ENCODE data around the gene CYP4F3.

Gene CYP4F3

GRCh38 chr19:15641901-15642491, 1.3 kb downstream of the CYP4F3 start:
- TF ChIP-seq EZH2 (IDR thresholded peaks at IDR 0.05; ENCODE audit: borderline replicate concordance, low read length): no peak
- TF ChIP-seq CTCF (IDR thresholded peaks at IDR 0.05; ENCODE audit: low read length): no peak
- Histone ChIP-seq H3K9me3 (ENCODE audit: low read length) (no peaks in the 10 kb centered on the region), H3K79me2 (ENCODE audit: insufficient read depth, low read length) (no peaks in the 10 kb centered on the region), H3K4me3 (ENCODE audit: low read depth, low read length, poor library complexity, severe bottlenecking) (no peak overlapping the region), H3K9me2 (ENCODE audit: low read depth, low read length) (no peaks in the 10 kb centered on the region), H3K27ac (ENCODE audit: low read depth, low read length, poor library complexity, severe bottlenecking) (no peak overlapping the region), H3K4me2 (ENCODE audit: low read length) (no peak overlapping the region), H4K20me1 (ENCODE audit: insufficient read depth, low read length) (no peaks in the 10 kb centered on the region), H2AFZ (ENCODE audit: low read length) (no peak overlapping the region), H3F3A (ENCODE audit: insufficient read depth, low read length) (no peaks in the 10 kb centered on the region), H3K27me3 (ENCODE audit: insufficient read depth, low read length) (no peaks in the 10 kb centered on the region), H3K36me3 (ENCODE audit: insufficient read depth, low read length) (no peaks in the 10 kb centered on the region), H3K9ac (ENCODE audit: low read length) (no peak overlapping the region), H3K4me1 (ENCODE audit: insufficient read depth, low read length, severe bottlenecking) (no peaks in the 10 kb centered on the region)

- H3K9me3 ChIP-seq (ENCODE audit: low read length): no peaks in the 10 kb centered on the region
- H3K27me3 ChIP-seq (ENCODE audit: insufficient read depth, low read length): no peaks in the 10 kb centered on the region
- H3K4me2 ChIP-seq (ENCODE audit: low read length): no peak overlapping the region
- TF ChIP-seq CTCF (IDR thresholded peaks at IDR 0.05; ENCODE audit: low read length): no peak
- TF ChIP-seq EZH2 (IDR thresholded peaks at IDR 0.05; ENCODE audit: borderline replicate concordance, low read length): no peak
- H3K27ac ChIP-seq (ENCODE audit: low read depth, low read length, poor library complexity, severe bottlenecking): no peak overlapping the region
- H3K4me1 ChIP-seq (ENCODE audit: insufficient read depth, low read length, severe bottlenecking): no peaks in the 10 kb centered on the region
- no peaks in the 10 kb centered on the region for H3K9me2 ChIP-seq (ENCODE audit: low read depth, low read length)
- no peak overlapping the region for H3K9ac ChIP-seq (ENCODE audit: low read length)
- no peak overlapping the region for H3K4me3 ChIP-seq (ENCODE audit: low read depth, low read length, poor library complexity, severe bottlenecking)
- H3K79me2 ChIP-seq (ENCODE audit: insufficient read depth, low read length): no peaks in the 10 kb centered on the region
- no peaks in the 10 kb centered on the region for H3K36me3 ChIP-seq (ENCODE audit: insufficient read depth, low read length)
- no peaks in the 10 kb centered on the region for H3F3A ChIP-seq (ENCODE audit: insufficient read depth, low read length)
- no peaks in the 10 kb centered on the region for H4K20me1 ChIP-seq (ENCODE audit: insufficient read depth, low read length)
- no peak overlapping the region for H2AFZ ChIP-seq (ENCODE audit: low read length)
These were observed 2.1 kb downstream of the CYP4F3 start for GRCh38 chr19:15642807-15643206.

- no peaks in the 10 kb centered on the region for H3K9me2 ChIP-seq (ENCODE audit: low read depth, low read length)
- H3K27ac ChIP-seq (ENCODE audit: low read depth, low read length, poor library complexity, severe bottlenecking): no peak overlapping the region
- no peaks in the 10 kb centered on the region for H4K20me1 ChIP-seq (ENCODE audit: insufficient read depth, low read length)
- H2AFZ ChIP-seq (ENCODE audit: low read length): no peak overlapping the region
- H3K4me1 ChIP-seq (ENCODE audit: insufficient read depth, low read length, severe bottlenecking): no peaks in the 10 kb centered on the region
- H3K9me3 ChIP-seq (ENCODE audit: low read length): no peaks in the 10 kb centered on the region
- H3K9ac ChIP-seq (ENCODE audit: low read length): no peak overlapping the region
- no peaks in the 10 kb centered on the region for H3K36me3 ChIP-seq (ENCODE audit: insufficient read depth, low read length)
- H3K4me3 ChIP-seq (ENCODE audit: low read depth, low read length, poor library complexity, severe bottlenecking): no peak overlapping the region
- H3K27me3 ChIP-seq (ENCODE audit: insufficient read depth, low read length): no peaks in the 10 kb centered on the region
- no peaks in the 10 kb centered on the region for H3F3A ChIP-seq (ENCODE audit: insufficient read depth, low read length)
- H3K4me2 ChIP-seq (ENCODE audit: low read length): no peak overlapping the region
- H3K79me2 ChIP-seq (ENCODE audit: insufficient read depth, low read length): no peaks in the 10 kb centered on the region
- TF ChIP-seq CTCF (IDR thresholded peaks at IDR 0.05; ENCODE audit: low read length) (no peak), EZH2 (IDR thresholded peaks at IDR 0.05; ENCODE audit: borderline replicate concordance, low read length) (no peak)
These were observed 2.7 kb downstream of the CYP4F3 start for GRCh38 chr19:15643387-15643786.
